ACC112 (cell line): ENCODE data around the gene TNRC6C.

Experiments
- H2AFZ ChIP-seq: fragments of 200-600 bp; sonication (generic); one replicate; pipeline ENCODE4 v1.6.0; 2017; ENCODE audit warnings: antibody characterized with exemption, low read length; ENCODE audit not compliant: unreplicated experiment
- H3K27ac ChIP-seq: fragments of 200-600 bp; sonication (generic); 2 replicates; pipeline ENCODE4 v1.5.1; 2014; ENCODE audit warnings: low read depth, mild to moderate bottlenecking, antibody characterized with exemption, low read length, moderate library complexity
- H3K27me3 ChIP-seq: fragments of 200-600 bp; sonication (generic); 2 replicates; pipeline ENCODE4 v1.6.1; 2014; ENCODE audit warnings: mild to moderate bottlenecking, antibody characterized with exemption, low read length, moderate library complexity, mixed read lengths; ENCODE audit not compliant: insufficient read depth
- H3K36me3 ChIP-seq: fragments of 200-600 bp; sonication (generic); 2 replicates; pipeline ENCODE4 v1.6.1; 2016; ENCODE audit warnings: mild to moderate bottlenecking, antibody characterized with exemption, low read length, moderate library complexity, mixed read lengths; ENCODE audit not compliant: insufficient read depth
- H3K4me1 ChIP-seq: fragments of 200-600 bp; sonication (generic); one replicate; pipeline ENCODE4 v1.6.1; 2016; ENCODE audit warnings: low read length, mixed read lengths; ENCODE audit not compliant: insufficient read depth, unreplicated experiment, control insufficient read depth
- H3K4me3 ChIP-seq: fragments of 200-600 bp; sonication (generic); 2 replicates; pipeline ENCODE4 v1.5.1; 2014; ENCODE audit warnings: mild to moderate bottlenecking, low read depth, low read length
- H3K79me2 ChIP-seq: fragments of 200-600 bp; sonication (generic); one replicate; pipeline ENCODE4 v1.6.0; 2016; ENCODE audit warnings: low read length; ENCODE audit not compliant: control insufficient read depth, unreplicated experiment, insufficient read depth

TNRC6C gene

GRCh38 chr17:78151514-78152008, 193.1 kb downstream of the TNRC6C start:
- no peak overlapping the region for H3K4me3 ChIP-seq
- H2AFZ ChIP-seq: no peak overlapping the region
- H3K36me3 ChIP-seq: no peaks in the 10 kb centered on the region
- no peak overlapping the region for H3K27ac ChIP-seq
- no peaks in the 10 kb centered on the region for H3K27me3 ChIP-seq
- peaks cover 6% of the 10 kb centered on the region for H3K4me1 ChIP-seq
- no peaks in the 10 kb centered on the region for H3K79me2 ChIP-seq

- Histone ChIP-seq H3K4me3 (no peak overlapping the region), H3K36me3 (no peaks in the 10 kb centered on the region), H3K79me2 (no peaks in the 10 kb centered on the region), H3K27ac (no peak overlapping the region), H2AFZ (no peak overlapping the region), H3K4me1 (peaks cover 6% of the 10 kb centered on the region), H3K27me3 (no peaks in the 10 kb centered on the region)
Measured at GRCh38 chr17:78154903-78155811, 196.7 kb downstream of the TNRC6C start.
